LNCAP (cell line): Measurements from ENCODE around the gene STUM.

Experiments
- TF ChIP-seq, protein P1 (sequence below): fragments of 450-650 bp; IDR thresholded peaks from 2 replicates; pipeline ENCODE4 v1.5.1; 2017; ENCODE audit warnings: mild to moderate bottlenecking

STUM gene

DNA sequence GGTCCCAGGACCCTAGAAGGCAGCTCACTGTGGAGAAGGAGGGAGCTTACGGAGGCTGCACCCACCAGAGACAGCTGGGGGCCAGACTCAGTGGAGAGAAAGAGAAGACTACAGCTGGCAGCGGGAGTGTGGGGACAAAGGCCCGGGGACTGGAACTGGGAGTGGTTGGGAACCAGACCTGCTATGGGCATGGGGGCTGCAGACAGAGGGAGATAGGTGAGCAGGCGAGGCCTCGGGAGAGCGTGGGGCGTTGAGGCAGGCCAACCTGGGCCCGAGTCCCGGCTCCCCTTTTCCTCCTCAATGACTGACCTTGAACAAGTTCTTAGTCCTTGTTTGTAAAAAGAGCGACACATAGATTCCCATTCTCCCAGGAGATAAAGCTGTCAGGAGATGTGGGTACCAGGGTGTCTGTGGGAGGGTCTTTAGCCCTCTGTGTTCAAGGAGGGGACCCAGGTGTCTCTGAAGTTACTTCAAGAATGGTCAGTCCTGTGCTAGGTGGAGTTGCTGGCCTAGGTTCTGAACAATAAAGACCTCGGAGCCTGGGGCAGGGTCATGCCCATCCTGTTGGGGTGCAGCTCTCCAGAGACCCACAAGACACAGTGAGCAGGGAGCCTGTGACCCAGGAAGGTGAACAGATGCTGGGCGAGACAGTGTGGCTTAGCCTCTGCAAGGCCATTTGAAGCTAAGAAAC lies 102.6 kb downstream of the STUM start:
- TF ChIP-seq, protein P1, sequence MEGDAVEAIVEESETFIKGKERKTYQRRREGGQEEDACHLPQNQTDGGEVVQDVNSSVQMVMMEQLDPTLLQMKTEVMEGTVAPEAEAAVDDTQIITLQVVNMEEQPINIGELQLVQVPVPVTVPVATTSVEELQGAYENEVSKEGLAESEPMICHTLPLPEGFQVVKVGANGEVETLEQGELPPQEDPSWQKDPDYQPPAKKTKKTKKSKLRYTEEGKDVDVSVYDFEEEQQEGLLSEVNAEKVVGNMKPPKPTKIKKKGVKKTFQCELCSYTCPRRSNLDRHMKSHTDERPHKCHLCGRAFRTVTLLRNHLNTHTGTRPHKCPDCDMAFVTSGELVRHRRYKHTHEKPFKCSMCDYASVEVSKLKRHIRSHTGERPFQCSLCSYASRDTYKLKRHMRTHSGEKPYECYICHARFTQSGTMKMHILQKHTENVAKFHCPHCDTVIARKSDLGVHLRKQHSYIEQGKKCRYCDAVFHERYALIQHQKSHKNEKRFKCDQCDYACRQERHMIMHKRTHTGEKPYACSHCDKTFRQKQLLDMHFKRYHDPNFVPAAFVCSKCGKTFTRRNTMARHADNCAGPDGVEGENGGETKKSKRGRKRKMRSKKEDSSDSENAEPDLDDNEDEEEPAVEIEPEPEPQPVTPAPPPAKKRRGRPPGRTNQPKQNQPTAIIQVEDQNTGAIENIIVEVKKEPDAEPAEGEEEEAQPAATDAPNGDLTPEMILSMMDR, result no peak

DNA sequence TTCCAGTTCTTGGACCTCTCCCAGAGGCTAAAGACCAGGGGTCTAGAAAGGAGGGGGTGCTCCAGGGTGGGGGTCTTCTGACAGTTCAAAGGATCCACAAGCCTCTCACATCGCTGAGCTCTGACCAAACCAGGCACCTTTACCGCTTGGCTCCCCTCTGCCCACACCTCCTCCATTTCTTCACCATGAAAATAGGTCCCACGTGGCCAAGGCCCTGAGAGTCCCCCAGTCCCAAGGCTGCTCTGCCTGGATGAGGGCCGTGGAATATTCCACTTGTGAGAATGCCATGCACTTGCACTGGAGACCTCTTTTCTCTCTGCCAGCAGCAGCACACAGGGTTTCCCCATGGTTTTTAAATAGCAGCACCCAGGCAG lies 103.2 kb downstream of the STUM start:
- TF ChIP-seq, protein P1, result no peak

DNA sequence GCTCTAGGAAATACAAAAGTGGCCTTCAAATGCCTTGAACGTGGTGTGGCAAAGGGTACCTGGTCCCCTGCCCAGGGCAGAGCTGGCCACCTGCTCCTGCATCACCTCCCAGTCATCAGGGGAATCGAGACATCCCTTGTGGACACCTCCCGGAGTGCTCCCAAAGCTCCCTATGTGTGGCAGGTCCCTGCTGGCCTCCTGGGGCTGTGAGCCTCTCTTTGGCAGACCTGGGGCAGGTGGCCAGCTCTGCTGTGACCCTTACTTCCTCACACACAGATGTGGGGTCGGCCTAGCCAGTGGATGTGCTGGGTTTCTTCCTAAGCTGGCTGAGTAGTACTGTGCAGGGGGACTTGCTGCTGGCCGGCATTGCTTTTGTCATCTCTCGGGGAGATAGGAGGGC lies 104.0 kb downstream of the STUM start:
- TF ChIP-seq, protein P1, result no peak

DNA sequence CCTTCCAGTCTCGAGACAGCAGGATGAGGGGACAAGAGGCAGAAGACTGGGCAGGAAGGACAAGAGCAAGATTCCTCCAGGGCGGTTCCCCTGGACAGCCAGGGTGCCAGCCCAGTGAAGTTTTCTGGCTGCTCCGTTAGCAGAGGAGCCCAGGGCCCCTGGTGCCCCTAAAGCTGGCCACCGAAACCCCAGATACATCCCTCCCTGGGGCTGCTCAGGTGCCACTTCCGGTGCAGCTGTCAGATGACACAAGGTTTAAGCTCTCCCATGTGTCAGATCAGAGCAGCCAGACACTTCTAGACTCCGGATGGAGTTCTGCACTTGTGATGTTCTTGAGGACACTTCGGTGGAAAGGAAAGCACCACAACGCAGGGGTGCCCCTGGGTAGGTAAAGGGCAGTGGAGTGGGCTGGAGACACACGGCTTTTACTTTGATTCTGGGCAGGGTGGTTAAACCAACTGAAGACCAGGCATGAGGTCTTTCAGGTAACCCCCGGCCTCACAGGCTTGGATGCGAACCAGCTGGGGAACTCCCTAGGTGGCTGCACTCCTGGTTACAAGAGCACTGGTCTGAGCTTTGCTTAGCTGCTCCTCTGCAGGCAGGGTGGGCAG lies 104.9 kb downstream of the STUM start:
- TF ChIP-seq, protein P1, result no peak

DNA sequence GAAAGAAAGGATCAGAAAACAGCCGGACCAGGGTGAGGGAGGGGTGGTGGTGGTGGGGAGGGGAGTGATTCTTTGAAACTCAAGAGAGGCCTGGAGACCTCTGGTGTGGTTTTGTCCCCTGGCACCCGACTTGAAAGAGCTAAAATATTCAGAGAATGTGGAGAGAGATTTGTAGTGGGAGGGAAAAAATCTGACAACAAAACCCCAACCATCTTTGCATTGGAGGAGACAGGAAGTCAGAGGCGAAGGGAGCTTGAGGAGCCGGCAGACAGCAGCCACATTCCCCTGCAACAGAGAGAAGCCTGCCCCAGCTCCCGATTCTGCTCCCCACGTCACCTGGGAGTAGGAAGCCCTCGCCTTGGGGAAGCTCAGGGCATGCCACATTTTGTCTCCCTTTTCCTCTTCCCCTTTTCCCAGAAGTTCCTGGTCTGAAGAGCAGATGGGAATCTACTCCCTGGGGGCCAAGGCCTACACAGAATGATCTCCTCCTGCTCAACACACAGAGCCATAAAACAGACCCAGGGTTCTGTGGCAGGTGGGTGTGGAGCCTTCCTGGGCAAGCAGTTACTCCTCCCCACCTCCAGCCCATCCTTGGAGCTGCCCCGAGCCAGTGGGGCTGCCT lies 105.6 kb downstream of the STUM start:
- TF ChIP-seq, protein P1, result no peak

DNA sequence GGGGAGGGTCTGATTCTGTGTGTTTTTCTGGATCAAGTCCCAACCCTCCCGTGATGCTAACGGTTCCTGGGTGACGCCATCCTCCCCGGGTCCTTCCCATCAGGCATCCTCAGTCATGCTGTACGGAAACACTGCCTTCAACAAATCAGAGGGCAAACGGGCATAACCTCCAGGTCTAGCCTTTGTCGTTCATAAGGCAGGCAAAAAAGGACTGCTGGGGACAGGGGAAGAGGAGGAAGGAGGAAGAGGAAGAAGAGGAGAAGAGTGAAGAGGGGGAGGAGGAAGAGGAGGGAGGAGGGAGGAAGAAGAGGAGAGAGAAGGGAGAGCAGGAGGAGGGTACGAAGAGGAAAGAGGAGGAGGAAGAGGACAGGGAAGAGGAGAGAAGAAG lies 106.1 kb downstream of the STUM start:
- TF ChIP-seq, protein P1, result no peak

DNA sequence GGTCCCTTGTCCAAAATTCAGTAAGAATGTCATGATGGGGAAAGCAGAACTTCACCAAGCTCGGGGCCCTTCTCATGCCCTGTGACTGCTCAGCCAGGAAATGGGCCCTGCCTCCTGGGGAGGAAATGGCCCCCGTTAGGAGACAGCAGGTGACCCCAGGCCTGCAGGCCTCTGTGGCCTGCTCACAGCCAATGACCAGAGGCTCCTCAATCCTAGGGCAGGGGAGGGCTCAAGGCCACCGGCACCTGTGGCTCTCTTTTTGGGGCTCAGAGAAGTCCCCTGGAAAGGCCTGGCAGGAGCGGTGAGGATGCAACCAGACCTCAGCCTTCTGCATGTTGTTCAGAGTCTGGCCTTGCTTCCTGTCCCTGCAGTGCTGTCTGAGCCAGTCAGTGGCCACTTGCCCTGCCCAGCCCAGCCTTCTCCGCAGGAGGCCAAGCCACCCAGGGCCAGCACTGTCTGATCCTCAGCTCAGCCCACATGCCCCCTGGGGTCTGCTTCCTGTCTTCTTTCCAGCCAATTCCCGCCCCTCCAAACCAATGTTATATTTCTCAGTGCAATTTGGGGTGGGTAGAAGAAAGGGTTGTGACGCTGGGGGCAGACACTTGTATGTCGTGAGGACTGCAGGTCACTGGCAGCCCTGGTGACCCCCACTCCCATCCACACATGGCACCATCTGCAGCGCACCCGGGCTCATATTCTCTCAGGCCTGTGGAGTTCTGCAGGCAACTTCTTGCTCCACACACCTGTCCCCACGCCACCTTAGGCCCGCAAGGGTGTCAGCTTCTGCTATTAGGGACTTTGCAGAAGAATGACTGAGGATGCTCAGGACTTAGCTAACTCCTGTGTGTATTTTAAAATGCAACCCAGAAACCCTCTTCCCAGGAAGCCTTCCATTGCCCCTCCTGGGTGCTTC lies 106.9 kb downstream of the STUM start:
- TF ChIP-seq, protein P1, result no peak
